ENCODE measurements around the gene SLC2A8. TPM values are rescaled to one million over a fixed set of nuclear protein-coding genes. Genes with fewer than 3 reads are reported as not detected.
A peak's percentile ranks its signal among the peaks of the same experiment; 100 is the strongest.

The SLC2A8 gene
- total RNA-seq, 1 experiment from 2014 or later = 37.4 TPM

- TF ChIP-seq ZNF532 (CRISPR knock-in tag; IDR thresholded peaks at IDR 0.05; ENCODE audit: borderline replicate concordance) = 0 out of 2 replicates have a peak, but pooled peaks have one; percentile 10
- TF ChIP-seq ESRRA (CRISPR knock-in tag; IDR thresholded peaks at IDR 0.05; ENCODE audit: borderline replicate concordance) = no peak
- TF ChIP-seq ZSCAN18 (CRISPR knock-in tag; IDR thresholded peaks at IDR 0.05) = no peak
- no peak for TF ChIP-seq CREB1 (CRISPR knock-in tag; IDR thresholded peaks at IDR 0.05)
- TF ChIP-seq CREM (CRISPR knock-in tag; IDR thresholded peaks at IDR 0.05) = no peak
- no peak; the same call in 1 of the 2 replicates for TF ChIP-seq NFYB (CRISPR knock-in tag; conservative IDR thresholded peaks at IDR 0.05; ENCODE audit: low read depth)
- no peak for TF ChIP-seq SMAD3 (CRISPR knock-in tag; IDR thresholded peaks at IDR 0.05; ENCODE audit: borderline replicate concordance)
- TF ChIP-seq E2F4 (CRISPR knock-in tag; IDR thresholded peaks at IDR 0.05; ENCODE audit: borderline replicate concordance, low read depth) = peak; percentile 48; the same call in 1 of the 2 replicates
- no peak; the same call in none of the 2 replicates for TF ChIP-seq ERG (CRISPR knock-in tag; IDR thresholded peaks at IDR 0.05)
- no peak for TF ChIP-seq ETV6 (CRISPR knock-in tag; IDR thresholded peaks at IDR 0.05)
- TF ChIP-seq SMAD4 (CRISPR knock-in tag; IDR thresholded peaks at IDR 0.05) = no peak
- TF ChIP-seq HMGXB4 (CRISPR knock-in tag; IDR thresholded peaks at IDR 0.05) = no peak
- no peak; the same call in 1 of the 2 replicates for TF ChIP-seq E2F1 (CRISPR knock-in tag; IDR thresholded peaks at IDR 0.05)
These were observed 49.1 kb downstream of the SLC2A8 start (continued) for GRCh38 chr9:127445851-127446712.

All from WTC11 (cell line).